Keratinocyte (primary cell): ENCODE data around the gene NTN1. TPM values are rescaled to one million over a fixed set of nuclear protein-coding genes. Genes with fewer than 3 reads are reported as not detected.

Experiments used
- DNase-seq: peaks from one replicate; pipeline ENCODE4 v3.0.0-alpha.2; 2011; ENCODE audit warnings: low read depth, missing footprints, low spot score
- FAIRE-seq: peaks from 2 replicates; lab custom pipeline; 2011; peaks lifted over from hg19 to GRCh38; lab: Jason Lieb, UNC
- H2AFZ ChIP-seq: 2 replicates; pipeline ENCODE4 v1.6.0; 2012; ENCODE audit warnings: low read length, control low read depth, inconsistent platforms; ENCODE audit not compliant: control insufficient read depth
- H3K27ac ChIP-seq: 2 replicates; pipeline ENCODE4 v1.5.1; 2011; ENCODE audit warnings: low read length; ENCODE audit not compliant: control insufficient read depth, insufficient read depth
- H3K27me3 ChIP-seq: 3 replicates; pipeline ENCODE4 v1.6.0; 2011; ENCODE audit warnings: low read length; ENCODE audit not compliant: control insufficient read depth, insufficient read depth; ENCODE audit errors: extremely low read depth
- H3K36me3 ChIP-seq, 2 experiments: 2 replicates in 1 of 2; 3 replicates in 1 of 2; pipeline ENCODE4 v1.5.1; 2011; ENCODE audit warnings: low read length in 2 of 2, mild to moderate bottlenecking in 1 of 2; ENCODE audit not compliant: control insufficient read depth in 2 of 2, insufficient read depth in 2 of 2; ENCODE audit errors: extremely low read depth in 1 of 2
- H3K4me1 ChIP-seq: 3 replicates; pipeline ENCODE4 v1.5.1; 2011; ENCODE audit warnings: low read length; ENCODE audit not compliant: control insufficient read depth, insufficient read depth; ENCODE audit errors: extremely low read depth
- H3K4me2 ChIP-seq: 3 replicates; pipeline ENCODE4 v1.6.0; 2011; ENCODE audit warnings: low read depth, low read length; ENCODE audit not compliant: control insufficient read depth, insufficient read depth; ENCODE audit errors: extremely low read depth
- H3K4me3 ChIP-seq, 3 experiments: fragments of 200-600 bp in 1 of 3; sonication (generic) in 1 of 3; 2 replicates in 2 of 3; 3 replicates in 1 of 3; pipeline ENCODE4 v1.5.1; 2011 to 2016; ENCODE audit warnings: low read length in 3 of 3, mild to moderate bottlenecking in 3 of 3, control low read depth in 2 of 3, inconsistent platforms in 1 of 3, low read depth in 1 of 3, mixed read lengths in 1 of 3, mixed run types in 1 of 3, moderate library complexity in 1 of 3; ENCODE audit not compliant: control insufficient read depth in 2 of 3, insufficient read depth in 2 of 3; ENCODE audit errors: extremely low read depth in 1 of 3
- H3K79me2 ChIP-seq: 2 replicates; pipeline ENCODE4 v1.6.0; 2012; ENCODE audit warnings: low read length; ENCODE audit not compliant: control insufficient read depth, insufficient read depth
- H3K9ac ChIP-seq: 3 replicates; pipeline ENCODE4 v1.6.0; 2011; ENCODE audit warnings: low read length; ENCODE audit not compliant: control insufficient read depth, insufficient read depth; ENCODE audit errors: extremely low read depth
- H3K9me1 ChIP-seq: 3 replicates; pipeline ENCODE4 v1.6.0; 2011; ENCODE audit warnings: low read length; ENCODE audit not compliant: control insufficient read depth, insufficient read depth; ENCODE audit errors: extremely low read depth
- H3K9me3 ChIP-seq: 2 replicates; pipeline ENCODE4 v1.5.1; 2012; ENCODE audit warnings: low read depth, low read length; ENCODE audit not compliant: control insufficient read depth
- H4K20me1 ChIP-seq: 3 replicates; pipeline ENCODE4 v1.6.0; 2011; ENCODE audit warnings: low read length; ENCODE audit not compliant: control insufficient read depth, insufficient read depth; ENCODE audit errors: extremely low read depth
- CTCF ChIP-seq, 3 experiments: IDR thresholded peaks in 1 of 3; conservative IDR thresholded peaks in 1 of 3; optimal IDR thresholded peaks in 1 of 3; 2 replicates in 2 of 3; 3 replicates in 1 of 3; pipeline versions ENCODE3 to v1.5.1; 2011; ENCODE audit warnings: low read length in 3 of 3, mild to moderate bottlenecking in 3 of 3, moderate library complexity in 2 of 3, control low read depth in 1 of 3, inconsistent platforms in 1 of 3; ENCODE audit not compliant: insufficient read depth in 2 of 3; ENCODE audit errors: extremely low read depth in 1 of 3
- EZH2 ChIP-seq: IDR thresholded peaks from one replicate; pipeline ENCODE4 v1.6.1; 2012; ENCODE audit warnings: inconsistent platforms, mild to moderate bottlenecking, low read length, moderate library complexity
- dilution Hi-C: fragments of 300-500 bp; cut with MboI; formaldehyde crosslinking; loops from one replicate; pipeline ENCODE4 v1.7.0; 2020; ENCODE audit warnings: low sequenced_read_pairs; ENCODE audit not compliant: extremely low pct_ligation_motif_present
- polyA plus RNA-seq, 5 experiments: library from polyadenylated mRNA; depleted of rRNA in 3 of 5; stranded (reverse) in 3 of 5; stranded (forward) in 1 of 5; unstranded in 1 of 5; fragments of >200 nt; gene quantifications; 1 replicate in 1 of 5; 2 replicates in 3 of 5; 3 replicates in 1 of 5; pipeline versions ENCODE4 v1.2.1 to v1.2.3, GENCODE V29; 2011 to 2012; ENCODE audit warnings: missing spikeins in 2 of 5, low read depth in 1 of 5, low replicate concordance in 1 of 5

Gene NTN1
- polyA plus RNA-seq, 1 donor (not counting 4 experiments of a cell fraction or from before 2014, with no cell fraction given) = 0.10 TPM

- dilution Hi-C loops = no loop called here
- Histone ChIP-seq H3K36me3 (no peaks in the 10 kb centered on the region), H4K20me1 (no peaks in the 10 kb centered on the region), H3K27ac (no peak overlapping the region), H3K4me1 (no peaks in the 10 kb centered on the region), H3K4me2 (no peak overlapping the region), H3K9ac (no peak overlapping the region), H3K9me1 (no peaks in the 10 kb centered on the region), H3K79me2 (no peaks in the 10 kb centered on the region), H3K9me3 (no peaks in the 10 kb centered on the region), H3K4me3 (no peak overlapping the region), H3K27me3 (no peaks in the 10 kb centered on the region), H2AFZ (no peak overlapping the region)
- DNase-seq (no peak), FAIRE-seq (no peak)
- TF ChIP-seq EZH2 (no peak), CTCF (optimal IDR thresholded peaks at IDR 0.05 in 1 of 3, IDR thresholded peaks at IDR 0.05 in 1 of 3, conservative IDR thresholded peaks at IDR 0.05 in 1 of 3; ENCODE audit: extremely low read depth in 1 of 3, insufficient read depth in 2 of 3, low read length in 3 of 3) (no peak)
Measured at GRCh38 chr17:9233271-9233599, 211.9 kb downstream of the NTN1 start.

- TF ChIP-seq CTCF (optimal IDR thresholded peaks at IDR 0.05 in 1 of 3, IDR thresholded peaks at IDR 0.05 in 1 of 3, conservative IDR thresholded peaks at IDR 0.05 in 1 of 3; ENCODE audit: extremely low read depth in 1 of 3, insufficient read depth in 2 of 3, low read length in 3 of 3) (no peak), EZH2 (no peak)
- no peaks in the 10 kb centered on the region for H3K9me1 ChIP-seq
- H2AFZ ChIP-seq = no peak overlapping the region
- no peak for DNase-seq
- no peaks in the 10 kb centered on the region for H3K79me2 ChIP-seq
- H3K27ac ChIP-seq = no peak overlapping the region
- H3K4me2 ChIP-seq = no peak overlapping the region
- H3K27me3 ChIP-seq = no peaks in the 10 kb centered on the region
- no peaks in the 10 kb centered on the region for H3K9me3 ChIP-seq
- H3K9ac ChIP-seq = no peak overlapping the region
- no peaks in the 10 kb centered on the region for H3K36me3 ChIP-seq
- no peaks in the 10 kb centered on the region for H4K20me1 ChIP-seq
- dilution Hi-C loops = no loop called here
- no peaks in the 10 kb centered on the region for H3K4me1 ChIP-seq
- no peak overlapping the region for H3K4me3 ChIP-seq
- FAIRE-seq = no peak
Measured at GRCh38 chr17:9233761-9234160, 212.5 kb downstream of the NTN1 start.
